PC-3 (cell line): ENCODE results near the gene ADAMTSL2.

ENCODE experiments used
- EZH2phosphoT487 ChIP-seq: fragments of 300-600 bp; sonication (generic); IDR thresholded peaks from 2 replicates; pipeline ENCODE4 v1.6.1; 2018; ENCODE audit warnings: mild to moderate bottlenecking, antibody characterized with exemption, low read length, borderline replicate concordance
- TF ChIP-seq, protein P1 (sequence below): fragments of 300-600 bp; sonication (generic); conservative IDR thresholded peaks from 2 replicates; pipeline ENCODE4 v1.5.1; 2017; ENCODE audit warnings: antibody characterized with exemption, low read depth, mild to moderate bottlenecking, low read length

DNA sequence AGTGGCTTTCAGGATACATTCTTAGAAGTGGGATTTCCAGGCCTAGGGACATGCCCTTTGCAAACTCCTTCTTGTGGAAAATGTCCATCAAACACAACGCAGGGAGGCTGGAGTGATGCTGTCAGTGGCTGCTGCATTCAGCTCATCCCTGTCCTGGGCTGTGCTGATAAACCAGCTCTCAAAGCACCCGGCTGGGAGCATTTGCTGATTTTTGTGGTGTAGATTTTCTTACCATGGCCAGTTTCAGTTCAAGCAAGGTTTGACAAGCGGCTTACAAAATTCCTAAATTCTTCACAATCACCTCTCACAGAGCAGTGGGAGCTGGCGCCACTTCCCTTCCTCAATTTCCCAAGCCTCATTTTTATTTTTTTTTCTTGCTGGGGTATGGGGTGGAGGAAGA, 46.5 kb downstream of the ADAMTSL2 start:
- TF ChIP-seq, protein P1, sequence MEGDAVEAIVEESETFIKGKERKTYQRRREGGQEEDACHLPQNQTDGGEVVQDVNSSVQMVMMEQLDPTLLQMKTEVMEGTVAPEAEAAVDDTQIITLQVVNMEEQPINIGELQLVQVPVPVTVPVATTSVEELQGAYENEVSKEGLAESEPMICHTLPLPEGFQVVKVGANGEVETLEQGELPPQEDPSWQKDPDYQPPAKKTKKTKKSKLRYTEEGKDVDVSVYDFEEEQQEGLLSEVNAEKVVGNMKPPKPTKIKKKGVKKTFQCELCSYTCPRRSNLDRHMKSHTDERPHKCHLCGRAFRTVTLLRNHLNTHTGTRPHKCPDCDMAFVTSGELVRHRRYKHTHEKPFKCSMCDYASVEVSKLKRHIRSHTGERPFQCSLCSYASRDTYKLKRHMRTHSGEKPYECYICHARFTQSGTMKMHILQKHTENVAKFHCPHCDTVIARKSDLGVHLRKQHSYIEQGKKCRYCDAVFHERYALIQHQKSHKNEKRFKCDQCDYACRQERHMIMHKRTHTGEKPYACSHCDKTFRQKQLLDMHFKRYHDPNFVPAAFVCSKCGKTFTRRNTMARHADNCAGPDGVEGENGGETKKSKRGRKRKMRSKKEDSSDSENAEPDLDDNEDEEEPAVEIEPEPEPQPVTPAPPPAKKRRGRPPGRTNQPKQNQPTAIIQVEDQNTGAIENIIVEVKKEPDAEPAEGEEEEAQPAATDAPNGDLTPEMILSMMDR: no peak
- TF ChIP-seq EZH2phosphoT487: no peak
